A549 (cell line): ENCODE measurements around the gene REM2. TPM values are rescaled to one million over a fixed set of nuclear protein-coding genes. Genes with fewer than 3 reads are reported as not detected.
A peak's percentile ranks its signal among the peaks of the same experiment; 100 is the strongest.

Experiments used
- ATAC-seq, 2 experiments: fragments of 200-7000 bp in 1 of 2; fragments of >200 bp in 1 of 2; cut with Nextera tagmentation in 1 of 2; cut with Tn5 transposase in 1 of 2; 3 replicates each; pipeline versions ENCODE4 v1.8.0 to v1.9.1; 2018 to 2020; ENCODE audit warnings: mild to moderate bottlenecking in 1 of 2, moderate library complexity in 1 of 2
- CTCF ChIA-PET: fragments of 300-600 bp; sonication (Branson Sonifier 250); formaldehyde crosslinking; extraction: SDS; loops from one replicate; lab custom pipeline; 2021; ENCODE audit warnings: antibody characterized with exemption, inconsistent platforms; lab: Yijun Ruan, JAX
- POLR2A ChIA-PET: fragments of 350-600 bp; formaldehyde crosslinking; extraction: SDS; loops from one replicate; lab custom pipeline; 2021; ENCODE audit warnings: antibody characterized with exemption, inconsistent platforms; lab: Yijun Ruan, JAX
- DNase-seq, 2 experiments: peaks; one replicate each; pipeline versions ENCODE4 v3.0.0 to v3.0.0-alpha.2; 2011 to 2016; ENCODE audit warnings: low read depth in 1 of 2, low spot score in 1 of 2
- FAIRE-seq: peaks from 2 replicates; lab custom pipeline; 2011; peaks lifted over from hg19 to GRCh38; lab: Jason Lieb, UNC
- H3K27ac ChIP-seq, 2 experiments: fragments of >200 bp; sonication (Bioruptor Twin); formaldehyde crosslinking; 3 replicates each; pipeline ENCODE4 v1.5.1; 2016 to 2017
- H3K4me1 ChIP-seq: fragments of >200 bp; sonication (Bioruptor Twin); formaldehyde crosslinking; 3 replicates; pipeline ENCODE4 v1.6.1; 2016
- H3K4me2 ChIP-seq: fragments of >200 bp; sonication (Bioruptor Twin); formaldehyde crosslinking; 3 replicates; pipeline ENCODE4 v1.6.1; 2016
- H3K4me3 ChIP-seq: fragments of >200 bp; sonication (Bioruptor Twin); formaldehyde crosslinking; 3 replicates; pipeline ENCODE4 v1.5.1; 2016
- H3K9me3 ChIP-seq: fragments of >200 bp; sonication (Bioruptor Twin); formaldehyde crosslinking; 3 replicates; pipeline ENCODE4 v1.6.1; 2016
- CHD2 ChIP-seq: fragments of 150-350 bp; IDR thresholded peaks from 2 replicates; pipeline ENCODE4 v1.6.1; 2014; ENCODE audit warnings: low read length; ENCODE audit not compliant: partially characterized antibody
- CHD4 ChIP-seq: fragments of 200-600 bp; sonication (generic); IDR thresholded peaks from 2 replicates; pipeline ENCODE4 v1.6.1; 2016; ENCODE audit warnings: antibody characterized with exemption, mild to moderate bottlenecking, borderline replicate concordance
- CTCF ChIP-seq: fragments of >200 bp; sonication (Bioruptor Twin); formaldehyde crosslinking; IDR thresholded peaks from 3 replicates; pipeline ENCODE4 v1.5.1; 2016
- EHMT2 ChIP-seq: fragments of 200-600 bp; sonication (generic); IDR thresholded peaks from 2 replicates; pipeline ENCODE4 v1.6.1; 2016; ENCODE audit warnings: antibody characterized with exemption, low read depth, mild to moderate bottlenecking, moderate library complexity
- FOSB ChIP-seq: fragments of 250-450 bp; sonication (Bioruptor Pico); IDR thresholded peaks from 2 replicates; pipeline ENCODE4 v1.5.0; 2020; ENCODE audit warnings: mild to moderate bottlenecking, moderate library complexity
- FOSL2 ChIP-seq, 2 experiments: fragments of 450-650 bp in 1 of 2; fragments of >200 bp in 1 of 2; sonication (Bioruptor Twin) in 1 of 2; formaldehyde crosslinking; IDR thresholded peaks; 2 replicates each; pipeline versions ENCODE4 v1.5.0 to v1.6.1; 2016 to 2020; ENCODE audit warnings: mild to moderate bottlenecking in 1 of 2, moderate library complexity in 1 of 2
- FOXS1 ChIP-seq: fragments of 250-450 bp; sonication (Bioruptor Pico); IDR thresholded peaks from 2 replicates; pipeline ENCODE4 v1.5.0; 2020; ENCODE audit warnings: mild to moderate bottlenecking, moderate library complexity
- GATA3 ChIP-seq: IDR thresholded peaks from 2 replicates; pipeline ENCODE4 v1.6.1; 2012; ENCODE audit warnings: borderline replicate concordance
- HOXB5 ChIP-seq: fragments of 250-450 bp; sonication (Bioruptor Pico); IDR thresholded peaks from 2 replicates; pipeline ENCODE4 v1.5.0; 2020; ENCODE audit warnings: mild to moderate bottlenecking, moderate library complexity
- JUNB ChIP-seq: fragments of >200 bp; sonication (Bioruptor Twin); formaldehyde crosslinking; IDR thresholded peaks from 2 replicates; pipeline ENCODE4 v1.6.1; 2016
- KDM1A ChIP-seq: fragments of 200-600 bp; sonication (generic); IDR thresholded peaks from 2 replicates; pipeline ENCODE4 v1.6.1; 2016; ENCODE audit warnings: low read depth, mild to moderate bottlenecking
- KDM5A ChIP-seq: fragments of 200-600 bp; sonication (generic); IDR thresholded peaks from 2 replicates; pipeline ENCODE4 v1.6.1; 2016; ENCODE audit warnings: antibody characterized with exemption, mild to moderate bottlenecking
- MAFK ChIP-seq: fragments of 450-650 bp; IDR thresholded peaks from 2 replicates; pipeline ENCODE4 v1.6.1; 2014; ENCODE audit not compliant: partially characterized antibody
- NPAS2 ChIP-seq: fragments of 250-450 bp; sonication (Bioruptor Pico); IDR thresholded peaks from 2 replicates; pipeline ENCODE4 v1.8.0; 2022; ENCODE audit warnings: mild to moderate bottlenecking, moderate library complexity, borderline replicate concordance
- POLR2AphosphoS2 ChIP-seq: conservative IDR thresholded peaks from 2 replicates; pipeline ENCODE4 v1.6.1; 2012; ENCODE audit warnings: low read length, improper control_type of control experiment, inconsistent platforms
- RARB ChIP-seq: fragments of 250-450 bp; sonication (Bioruptor Pico); IDR thresholded peaks from 2 replicates; pipeline ENCODE4 v1.8.0; 2021; ENCODE audit warnings: mild to moderate bottlenecking, moderate library complexity
- RCOR1 ChIP-seq: fragments of 150-350 bp; IDR thresholded peaks from 2 replicates; pipeline ENCODE4 v1.6.1; 2014; ENCODE audit warnings: antibody characterized with exemption, low read length, low read depth
- SMC3 ChIP-seq: fragments of >200 bp; sonication (Bioruptor Twin); formaldehyde crosslinking; IDR thresholded peaks from 3 replicates; pipeline ENCODE4 v1.6.1; 2018; ENCODE audit warnings: inconsistent platforms
- SREBF2 ChIP-seq: fragments of 450-650 bp; IDR thresholded peaks from 2 replicates; pipeline ENCODE4 v1.6.1; 2014; ENCODE audit warnings: mild to moderate bottlenecking, moderate library complexity
- ZFP36 ChIP-seq: fragments of 450-650 bp; IDR thresholded peaks from 2 replicates; pipeline ENCODE4 v1.6.1; 2014; ENCODE audit warnings: borderline replicate concordance; ENCODE audit not compliant: partially characterized antibody
- whole genome bisulfite sequencing: methylation state at CpG from one replicate; pipeline ENCODE4 v1.1.6; 2017; ENCODE audit errors: missing lambda C conversion rate; 5-methylcytosine and 5-hydroxymethylcytosine counted together
- polyA plus RNA-seq, 4 experiments: library from polyadenylated mRNA; depleted of rRNA in 3 of 4; stranded (reverse); fragments of >200 nt; fragmentation: RNase III in 1 of 4; extraction: RNeasy Plus Mini Kit Qiagen cat#74134 plus additional on column Dnase treatment in 1 of 4; gene quantifications; 2 replicates in 3 of 4; 3 replicates in 1 of 4; pipeline ENCODE4 v1.2.3, GENCODE V29; 2011 to 2017
- TF ChIP-seq, protein P1 (sequence below): IDR thresholded peaks from 2 replicates; pipeline ENCODE4 v1.6.1; 2012
- TF ChIP-seq, protein P2 (sequence below): fragments of 150-350 bp; IDR thresholded peaks from 2 replicates; pipeline ENCODE4 v1.6.1; 2014; ENCODE audit warnings: low read depth, mild to moderate bottlenecking, low read length
- TF ChIP-seq, protein P3 (sequence below): fragments of >200 bp; sonication (Bioruptor Twin); formaldehyde crosslinking; IDR thresholded peaks from 2 replicates; pipeline ENCODE4 v1.6.1; 2016
- TF ChIP-seq, protein P4 (sequence below): fragments of 250-450 bp; sonication (Bioruptor Pico); IDR thresholded peaks from 2 replicates; pipeline ENCODE4 v1.5.0; 2021; ENCODE audit warnings: mild to moderate bottlenecking, moderate library complexity, borderline replicate concordance

REM2 gene
- polyA plus RNA-seq, 2 of the 4 experiments (the other 2 are of a cell fraction), result 0.23 to 0.31 TPM

DNA sequence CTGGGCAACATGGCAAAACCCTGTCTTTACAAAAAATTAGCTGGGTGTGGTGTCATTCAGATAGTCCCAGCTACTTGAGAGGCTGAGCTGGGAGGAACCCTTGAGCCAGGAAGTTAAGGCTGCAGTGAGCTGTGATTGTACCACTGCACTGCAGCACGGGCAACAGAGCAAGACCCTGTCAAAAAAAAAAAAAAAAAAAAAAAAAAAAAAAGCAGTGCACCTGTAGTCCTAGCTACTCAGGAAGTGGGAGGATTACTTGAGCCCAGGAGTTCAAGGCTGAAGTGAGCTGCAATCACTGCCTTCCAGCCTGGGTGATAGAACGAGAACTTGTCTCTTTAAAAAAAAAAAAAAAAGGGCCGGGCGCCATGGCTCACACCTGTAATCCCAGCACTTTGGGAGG is 5.6 kb downstream of the REM2 start:
- no peaks in the 10 kb centered on the region for H3K9me3 ChIP-seq
- TF ChIP-seq CHD4, result no peak
- TF ChIP-seq, protein P1, sequence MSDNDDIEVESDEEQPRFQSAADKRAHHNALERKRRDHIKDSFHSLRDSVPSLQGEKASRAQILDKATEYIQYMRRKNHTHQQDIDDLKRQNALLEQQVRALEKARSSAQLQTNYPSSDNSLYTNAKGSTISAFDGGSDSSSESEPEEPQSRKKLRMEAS, result no peak
- TF ChIP-seq SREBF2, result no peak
- TF ChIP-seq, protein P2, sequence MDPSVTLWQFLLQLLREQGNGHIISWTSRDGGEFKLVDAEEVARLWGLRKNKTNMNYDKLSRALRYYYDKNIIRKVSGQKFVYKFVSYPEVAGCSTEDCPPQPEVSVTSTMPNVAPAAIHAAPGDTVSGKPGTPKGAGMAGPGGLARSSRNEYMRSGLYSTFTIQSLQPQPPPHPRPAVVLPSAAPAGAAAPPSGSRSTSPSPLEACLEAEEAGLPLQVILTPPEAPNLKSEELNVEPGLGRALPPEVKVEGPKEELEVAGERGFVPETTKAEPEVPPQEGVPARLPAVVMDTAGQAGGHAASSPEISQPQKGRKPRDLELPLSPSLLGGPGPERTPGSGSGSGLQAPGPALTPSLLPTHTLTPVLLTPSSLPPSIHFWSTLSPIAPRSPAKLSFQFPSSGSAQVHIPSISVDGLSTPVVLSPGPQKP, result no peak
- no peak for TF ChIP-seq POLR2AphosphoS2
- no peak for TF ChIP-seq CHD2
- TF ChIP-seq, protein P3, sequence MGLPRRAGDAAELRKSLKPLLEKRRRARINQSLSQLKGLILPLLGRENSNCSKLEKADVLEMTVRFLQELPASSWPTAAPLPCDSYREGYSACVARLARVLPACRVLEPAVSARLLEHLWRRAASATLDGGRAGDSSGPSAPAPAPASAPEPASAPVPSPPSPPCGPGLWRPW, result no peak
- POLR2A ChIA-PET, result interaction anchor here (0.6 kb wide), 2 partner anchors 17 to 77 kb away, joined by 3 read pairs; partner anchors contain the start of gene LRP10
- H3K27ac ChIP-seq, result no peak overlapping the region
- no peak overlapping the region; the same call in 2 of the 3 replicates for H3K4me2 ChIP-seq
- WGBS, result 91% methylated on average over 4 of the region's 4 CpGs
- H3K4me1 ChIP-seq, result peaks cover 18% of the 10 kb centered on the region
- ATAC-seq (no peak), FAIRE-seq (no peak), DNase-seq (no peak)
- CTCF ChIA-PET, result interaction anchor here (0.9 to 23.1 kb wide), 8 partner anchors 7 to 332 kb away, joined by 3 to 368 read pairs (median 6); partner anchors contain the start of genes LRP10 and REM2
- no peak overlapping the region for H3K4me3 ChIP-seq

- H3K27ac ChIP-seq, result peak overlapping the region in 1 of 2 experiments; percentile 14; a peak in 1 of 6 replicates
- H3K4me1 ChIP-seq, result peaks cover 18% of the 10 kb centered on the region
- CTCF ChIA-PET, result interaction anchor here (2.5 to 23.1 kb wide), 3 partner anchors 6 to 68 kb away, joined by 9 to 368 read pairs (median 368); partner anchors contain the start of genes LRP10 and REM2
- H3K4me3 ChIP-seq, result no peak overlapping the region
- 49% methylated on average over 1 of the region's 1 CpG for WGBS
- H3K4me2 ChIP-seq, result no peak overlapping the region
- ATAC-seq (no peak), FAIRE-seq (no peak), DNase-seq (no peak)
- no peaks in the 10 kb centered on the region for H3K9me3 ChIP-seq
- POLR2A ChIA-PET, result interaction anchor here (1.1 kb wide), 1 partner anchor 66 kb away, joined by 3 read pairs; the partner anchor contains the start of gene HAUS4
- TF ChIP-seq RARB (CRISPR knock-in tag) (no peak), FOSB (no peak), GATA3 (no peak), JUNB (no peak), EHMT2 (no peak), RCOR1 (no peak), POLR2AphosphoS2 (no peak), CTCF (no peak), FOXS1 (CRISPR knock-in tag) (no peak), NPAS2 (CRISPR knock-in tag) (no peak), KDM1A (no peak), KDM5A (no peak), ZFP36 (no peak), SREBF2 (no peak), FOSL2 (IDR thresholded peaks at IDR 0.05) (no peak), FOSL2 (CRISPR knock-in tag; IDR thresholded peaks at IDR 0.05) (no peak), SMC3 (no peak), HOXB5 (CRISPR knock-in tag) (no peak), MAFK (no peak)
- TF ChIP-seq, protein P4, sequence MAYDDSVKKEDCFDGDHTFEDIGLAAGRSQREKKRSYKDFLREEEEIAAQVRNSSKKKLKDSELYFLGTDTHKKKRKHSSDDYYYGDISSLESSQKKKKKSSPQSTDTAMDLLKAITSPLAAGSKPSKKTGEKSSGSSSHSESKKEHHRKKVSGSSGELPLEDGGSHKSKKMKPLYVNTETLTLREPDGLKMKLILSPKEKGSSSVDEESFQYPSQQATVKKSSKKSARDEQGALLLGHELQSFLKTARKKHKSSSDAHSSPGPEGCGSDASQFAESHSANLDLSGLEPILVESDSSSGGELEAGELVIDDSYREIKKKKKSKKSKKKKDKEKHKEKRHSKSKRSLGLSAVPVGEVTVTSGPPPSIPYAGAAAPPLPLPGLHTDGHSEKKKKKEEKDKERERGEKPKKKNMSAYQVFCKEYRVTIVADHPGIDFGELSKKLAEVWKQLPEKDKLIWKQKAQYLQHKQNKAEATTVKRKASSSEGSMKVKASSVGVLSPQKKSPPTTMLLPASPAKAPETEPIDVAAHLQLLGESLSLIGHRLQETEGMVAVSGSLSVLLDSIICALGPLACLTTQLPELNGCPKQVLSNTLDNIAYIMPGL (CRISPR knock-in tag), result no peak
Observed at GRCh38 chr14:22890416-22890815, 7.4 kb downstream of the REM2 start.
